Measurements from ENCODE around the gene PIK3CB.

PIK3CB gene

GRCh38 chr3:138834596-138835396 is at the start of gene PIK3CB:
Gene PIK3CB, minus strand, starts transcription at chr3:138834928. Its CDS starts 75,585 bp downstream, at chr3:138759343.
- DNase-seq (ENCODE audit: low spot score) = peak; percentile 96

- DNase-seq (ENCODE audit: low spot score) = no peak
Measured at GRCh38 chr3:138881233-138881632, 46.5 kb upstream of the PIK3CB start.

GRCh38 chr3:138879541-138880380 is 45.0 kb upstream of the PIK3CB start:
- DNase-seq (ENCODE audit: low spot score) = no peak

- DNase-seq (ENCODE audit: low spot score) = no peak
Measured at GRCh38 chr3:138877226-138877625, 42.5 kb upstream of the PIK3CB start.

DNA sequence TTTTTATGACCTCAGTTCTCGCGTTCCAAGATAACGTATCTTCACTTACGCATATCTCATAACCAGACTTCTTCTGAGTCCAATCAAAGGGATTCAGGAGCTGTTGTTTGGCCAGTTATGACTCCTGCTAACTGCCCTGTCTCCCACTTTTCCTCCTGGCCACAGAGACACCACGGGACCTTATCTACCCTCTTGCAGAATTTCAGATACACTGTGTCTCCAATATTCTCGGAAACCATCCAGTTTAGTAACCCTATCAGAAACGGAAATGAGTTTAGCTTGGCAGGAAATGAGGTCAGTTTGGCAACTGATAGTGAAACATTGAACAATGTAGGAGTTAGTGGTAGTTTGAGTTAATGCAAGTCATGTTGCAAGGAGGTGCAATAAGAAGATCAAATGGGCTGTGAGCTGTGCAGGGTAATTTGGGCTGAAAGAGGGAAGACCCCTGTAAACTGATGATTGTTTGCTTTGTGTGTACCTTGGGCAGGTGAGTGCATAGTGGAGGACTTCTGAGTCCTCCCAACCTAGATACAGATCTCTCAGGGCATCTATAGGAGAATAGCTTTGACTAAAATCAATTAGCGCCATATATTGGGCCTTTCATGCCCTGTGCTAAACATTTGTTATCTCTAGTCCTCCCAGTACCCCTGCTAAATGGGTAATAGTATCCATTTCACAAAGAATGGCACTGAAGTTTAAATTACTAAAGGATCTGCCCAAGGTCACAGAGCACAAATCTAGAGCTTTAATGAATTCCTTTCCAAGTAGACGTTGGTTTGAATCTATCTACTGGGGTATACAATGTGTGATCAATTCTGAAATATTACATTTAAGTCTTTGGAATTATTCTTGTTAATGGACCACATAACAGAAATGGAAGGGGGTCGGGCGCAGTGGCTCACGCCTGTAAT is 41.3 kb upstream of the PIK3CB start:
- no peak for DNase-seq (ENCODE audit: low spot score)

DNA sequence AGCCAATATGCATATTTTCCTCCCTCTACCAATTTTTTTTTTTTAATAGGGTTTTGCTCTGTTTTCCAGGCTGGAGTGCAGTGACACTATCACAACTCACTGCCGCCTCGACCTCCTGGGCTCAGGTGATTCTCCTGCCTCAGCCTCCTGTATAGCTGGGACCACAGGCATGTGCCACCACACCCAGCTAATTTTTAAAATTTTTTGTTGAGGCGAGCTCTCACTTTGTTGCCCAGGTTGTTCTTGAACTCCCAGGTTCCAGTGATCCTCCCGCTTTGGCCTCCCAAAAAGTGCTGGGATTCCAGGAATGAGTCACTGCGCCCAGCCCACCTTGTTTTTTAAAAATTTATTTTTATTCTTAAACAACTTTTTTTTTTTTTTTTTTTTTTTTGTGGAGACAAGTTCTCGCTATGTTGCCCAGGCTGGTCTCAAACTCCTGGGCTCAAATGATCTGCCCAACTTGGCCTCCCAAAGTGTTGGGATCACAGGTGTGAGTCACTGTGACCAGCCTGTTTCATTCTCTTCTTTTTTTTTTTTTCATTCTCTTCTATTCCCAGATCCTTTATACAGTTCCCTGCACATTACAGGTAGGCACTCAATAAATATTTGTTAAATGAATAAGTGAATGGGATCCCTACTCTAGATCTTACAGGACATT is 40.5 kb upstream of the PIK3CB start:
- DNase-seq (ENCODE audit: low spot score) = no peak

GRCh38 chr3:138873471-138874278 is 38.9 kb upstream of the PIK3CB start:
- DNase-seq (ENCODE audit: low spot score) = no peak

- no peak for DNase-seq (ENCODE audit: low spot score)
Measured at GRCh38 chr3:138872632-138873031, 37.9 kb upstream of the PIK3CB start.

- no peak for DNase-seq (ENCODE audit: low spot score)
Measured at GRCh38 chr3:138867996-138868395, 33.3 kb upstream of the PIK3CB start.

- no peak for DNase-seq (ENCODE audit: low spot score)
Measured at GRCh38 chr3:138863776-138864113, 29.0 kb upstream of the PIK3CB start.

GRCh38 chr3:138862924-138863775 is 28.4 kb upstream of the PIK3CB start:
- DNase-seq (ENCODE audit: low spot score) = peak; percentile 74

DNA sequence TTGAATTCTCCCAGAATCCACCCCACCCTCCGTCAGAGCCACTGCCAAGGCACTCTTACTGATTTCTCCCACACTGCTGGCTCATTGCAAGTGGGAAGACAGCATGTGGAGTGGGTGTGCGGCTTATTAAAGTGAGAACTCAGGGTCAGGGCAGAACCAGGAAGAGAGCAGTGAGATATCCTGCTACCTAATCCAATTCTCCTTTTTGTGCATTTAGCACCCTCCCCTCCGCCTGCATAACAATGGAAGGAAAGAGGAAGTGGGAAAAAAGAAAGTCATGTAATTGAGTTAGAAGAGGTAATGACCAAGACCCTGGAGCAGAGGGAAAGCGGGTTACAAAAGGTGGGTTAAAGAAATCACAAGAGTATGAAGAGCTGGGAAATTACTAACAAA is 27.8 kb upstream of the PIK3CB start:
- no peak for DNase-seq (ENCODE audit: low spot score)

- DNase-seq (ENCODE audit: low spot score) = peak; percentile 52
Measured at GRCh38 chr3:138861798-138862197, 27.1 kb upstream of the PIK3CB start.

DNA sequence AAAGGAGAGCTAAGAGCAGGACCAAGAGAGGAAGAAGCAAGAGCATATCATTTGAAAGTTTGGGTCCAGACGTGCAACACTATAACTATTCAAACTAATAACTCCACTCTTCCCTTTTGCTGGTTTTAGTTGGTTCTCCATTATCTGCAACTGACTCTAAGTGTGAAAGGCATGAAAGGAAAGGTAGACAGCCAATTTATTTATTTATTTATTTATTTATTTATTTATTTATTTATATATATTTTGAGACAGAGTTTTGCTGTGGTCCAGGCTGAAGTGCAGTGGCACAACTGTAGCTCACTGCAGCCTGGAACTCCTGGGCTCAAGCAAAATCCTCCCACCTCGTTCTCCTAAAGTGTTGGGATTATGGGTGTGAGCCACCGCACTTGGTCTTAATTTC is 22.1 kb upstream of the PIK3CB start:
- DNase-seq (ENCODE audit: low spot score) = no peak

- DNase-seq (ENCODE audit: low spot score) = no peak
Measured at GRCh38 chr3:138854940-138855339, 20.2 kb upstream of the PIK3CB start.

GRCh38 chr3:138854204-138854603 is 19.5 kb upstream of the PIK3CB start:
- no peak for DNase-seq (ENCODE audit: low spot score)

GRCh38 chr3:138850151-138850550 is 15.4 kb upstream of the PIK3CB start:
- DNase-seq (ENCODE audit: low spot score) = no peak

GRCh38 chr3:138849222-138849940 is 14.7 kb upstream of the PIK3CB start:
- no peak for DNase-seq (ENCODE audit: low spot score)

DNA sequence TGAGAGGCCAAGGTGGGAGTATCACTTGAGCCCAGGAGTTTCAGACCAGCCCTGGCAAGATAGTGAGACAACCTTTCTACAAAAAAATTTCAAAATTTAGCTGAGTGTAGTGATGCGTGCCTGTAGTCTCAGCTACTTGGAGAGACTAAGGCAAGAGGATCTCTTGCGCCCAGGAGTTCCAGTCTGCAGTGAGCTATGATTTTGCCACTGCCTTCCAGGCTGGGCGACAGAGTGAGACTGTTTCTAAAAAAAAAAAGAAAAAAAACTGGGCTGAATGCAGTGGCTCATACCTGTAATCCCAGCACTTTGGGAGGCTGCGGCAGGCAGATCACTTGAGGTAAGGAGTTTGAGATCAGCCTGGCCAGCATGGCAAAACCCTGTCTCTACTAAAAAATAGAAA is 14.0 kb upstream of the PIK3CB start:
- DNase-seq (ENCODE audit: low spot score) = no peak
